HG02840 (cell line): ENCODE data around the gene AP5Z1.

Experiments used
- ATAC-seq: cut with Tn5 transposase; IDR thresholded peaks from one replicate; pipeline ENCODE4 v1.9.1; 2021; ENCODE audit warnings: mild to moderate bottlenecking, moderate library complexity, moderate number of reproducible peaks; ENCODE audit not compliant: unreplicated experiment, low FRiP score

The AP5Z1 gene

GRCh38 chr7:4835398-4836205, 60.2 kb downstream of the AP5Z1 start:
- ATAC-seq = no peak

DNA sequence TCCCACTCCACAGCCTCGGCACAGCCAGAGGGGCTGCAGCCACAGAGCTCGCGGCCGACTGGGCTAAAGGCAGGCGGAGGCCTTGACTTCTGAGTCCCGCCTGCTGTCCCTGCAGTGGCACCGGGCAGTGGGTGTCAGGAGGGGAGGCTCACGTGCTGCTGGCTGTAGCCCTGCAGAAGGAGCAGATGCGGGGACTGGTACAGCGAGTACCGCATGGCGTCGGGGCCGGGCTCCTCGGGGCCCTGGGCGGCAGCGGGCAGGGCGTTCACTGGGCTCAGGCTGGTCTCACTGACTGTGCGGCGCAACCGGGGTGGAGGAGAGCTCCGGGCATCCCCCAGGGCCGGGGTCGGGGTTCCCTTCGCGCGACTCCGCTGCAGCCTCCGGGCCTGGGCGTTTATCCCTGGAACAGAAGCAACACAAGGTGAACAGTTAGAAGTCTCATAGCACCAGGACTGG, 60.8 kb downstream of the AP5Z1 start:
- ATAC-seq = no peak

DNA sequence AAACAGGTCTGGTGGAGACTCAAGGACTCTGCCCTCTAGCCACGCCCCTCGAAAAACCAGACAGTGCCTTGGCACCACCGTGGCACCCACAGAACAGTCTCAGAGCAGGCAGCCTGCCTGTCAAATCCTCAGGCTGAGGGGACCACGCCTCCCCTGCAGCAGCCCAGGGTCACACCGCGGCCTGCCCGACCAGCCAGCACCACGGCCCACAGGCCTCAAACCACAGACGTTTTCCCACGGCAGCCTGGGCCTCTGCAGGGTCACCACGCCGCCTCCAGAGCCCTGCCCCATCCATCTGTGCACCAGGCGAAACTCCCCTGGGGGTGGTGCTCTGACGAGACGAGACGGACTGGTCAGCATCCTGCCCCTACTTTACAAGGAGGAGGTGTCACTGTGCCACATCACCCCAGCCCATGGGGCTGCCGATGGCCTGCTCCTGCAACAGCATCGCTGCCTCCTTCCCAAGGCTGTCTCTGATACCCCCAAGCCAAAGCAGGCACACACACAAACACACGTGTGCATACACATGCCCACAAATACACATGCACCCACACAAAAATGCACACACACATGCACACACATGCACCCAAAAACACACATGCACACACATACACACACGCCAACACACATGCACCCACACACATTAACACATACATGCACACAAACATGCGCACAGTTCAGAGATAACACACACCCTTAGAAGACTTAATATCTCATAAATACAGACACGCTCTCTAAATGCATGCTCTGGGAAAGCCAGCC, 61.8 kb downstream of the AP5Z1 start:
- no peak for ATAC-seq

DNA sequence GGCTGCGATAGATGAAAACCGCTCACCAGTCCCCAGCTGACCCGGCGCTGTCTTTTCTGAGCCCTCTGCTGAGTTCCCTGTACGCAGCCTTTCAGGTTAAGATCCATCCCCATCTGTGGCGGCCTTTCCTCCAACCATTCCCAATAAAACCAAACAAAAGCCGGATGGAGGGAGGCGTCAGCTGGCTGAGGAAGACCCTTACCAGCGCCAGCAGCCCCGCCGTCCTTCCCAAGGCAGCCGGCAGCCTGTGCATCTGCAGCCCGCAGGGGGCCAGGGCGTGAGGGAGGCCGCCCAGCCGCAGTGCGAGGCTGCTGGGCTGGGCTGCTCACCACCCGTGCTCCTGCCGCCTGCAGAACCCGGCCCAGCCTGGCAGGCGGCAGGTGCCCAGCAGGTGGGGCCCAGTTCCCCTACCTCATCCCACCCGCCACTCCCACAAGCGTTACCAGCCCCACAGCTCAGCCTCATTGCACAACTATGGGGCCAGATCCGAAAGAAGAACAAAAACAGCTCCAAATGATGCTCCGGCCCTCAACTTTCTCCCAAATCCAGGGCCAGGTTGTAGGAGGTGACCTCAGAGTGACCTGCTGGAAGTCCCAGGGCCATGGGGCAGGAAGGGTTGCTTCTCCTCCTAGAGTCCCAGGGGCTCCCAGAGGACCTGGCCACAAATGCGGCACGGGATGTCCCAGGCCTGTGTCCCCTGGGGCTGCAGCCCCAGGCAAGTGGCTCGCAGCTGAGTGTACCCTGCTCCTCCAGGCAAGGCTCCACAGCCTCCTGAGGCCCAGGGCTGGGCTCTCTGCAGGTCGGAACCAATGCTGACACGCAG, 62.6 kb downstream of the AP5Z1 start:
- ATAC-seq = no peak

DNA sequence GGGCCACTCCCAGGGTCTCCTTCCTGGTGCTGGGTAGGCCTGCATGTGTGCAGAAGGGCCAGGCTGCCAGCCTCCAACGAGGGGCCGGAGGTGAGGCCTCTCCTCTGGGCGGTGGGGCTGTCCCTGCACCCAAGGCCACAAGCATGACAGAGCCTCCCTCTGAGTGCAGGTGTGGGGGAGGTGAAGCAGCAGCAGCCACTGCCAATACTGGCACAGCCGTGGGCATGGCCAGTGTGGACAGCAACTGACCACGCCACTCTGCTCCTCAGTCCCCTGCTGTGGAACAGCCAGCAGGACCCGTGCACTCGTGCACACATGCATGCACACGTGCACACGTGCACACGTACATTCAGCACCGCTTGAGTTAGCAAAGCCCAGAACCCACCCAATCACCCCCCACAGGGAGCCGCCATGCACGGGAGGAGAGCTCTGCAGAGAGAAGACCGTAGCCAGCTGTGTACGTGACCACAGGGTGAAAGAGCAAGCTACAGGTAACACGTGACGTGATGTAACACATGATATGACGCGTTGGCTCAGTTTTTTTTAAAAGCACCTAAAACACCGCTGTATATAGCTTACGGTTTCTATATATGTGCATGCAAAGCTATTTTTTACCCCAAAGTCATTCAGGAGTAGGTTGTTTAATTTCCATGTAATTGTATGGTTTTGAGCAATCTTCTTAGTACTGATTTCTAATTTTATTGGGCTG, 63.4 kb downstream of the AP5Z1 start:
- ATAC-seq = no peak

GRCh38 chr7:4840079-4840501, 64.7 kb downstream of the AP5Z1 start:
- no peak for ATAC-seq
